Sigmoid colon (tissue), 7 donors: ENCODE data around the gene MST1. TPM values are rescaled to one million over a fixed set of nuclear protein-coding genes. Genes with fewer than 3 reads are reported as not detected.

Source experiments
- DNase-seq: peaks from one replicate; pipeline ENCODE4 v3.0.0-alpha.2; 2019
- H3K27ac ChIP-seq, 4 donors: fragments of 200-600 bp; sonication (generic); one replicate each; pipeline ENCODE4 v1.5.1; 2016 to 2019; ENCODE audit warnings: mild to moderate bottlenecking in 1 of 4
- H3K27me3 ChIP-seq, 3 donors: fragments of 200-600 bp; sonication (generic); one replicate each; pipeline ENCODE4 v1.5.1; 2019; ENCODE audit warnings: mild to moderate bottlenecking in 1 of 3
- H3K36me3 ChIP-seq, 4 donors: fragments of 200-600 bp; sonication (generic); one replicate each; pipeline ENCODE4 v1.5.1; 2016 to 2019
- H3K4me1 ChIP-seq, 4 donors: fragments of 200-600 bp; sonication (generic); one replicate each; pipeline ENCODE4 v1.5.1; 2017 to 2019
- H3K4me3 ChIP-seq, 4 donors: fragments of 200-600 bp; sonication (generic); one replicate each; pipeline ENCODE4 v1.5.1; 2017 to 2019; ENCODE audit warnings: mild to moderate bottlenecking in 2 of 4, moderate library complexity in 1 of 4
- H3K9me3 ChIP-seq, 4 donors: fragments of 200-600 bp in 3 of 4; sonication (generic) in 3 of 4; one replicate each; pipeline versions ENCODE4 v1.5.1 to v1.6.1; 2013 to 2019
- EP300 ChIP-seq, 4 donors: sonication (generic); formaldehyde crosslinking; IDR thresholded peaks; one replicate each; pipeline ENCODE4 v1.6.1; 2017; ENCODE audit warnings: antibody characterized with exemption in 4 of 4
- POLR2A ChIP-seq, 2 donors: fragments of 450-650 bp; IDR thresholded peaks; one replicate each; pipeline ENCODE4 v1.6.1; 2016; ENCODE audit warnings: antibody characterized with exemption in 2 of 2, mild to moderate bottlenecking in 2 of 2, moderate library complexity in 2 of 2
- POLR2AphosphoS5 ChIP-seq, 4 donors: sonication (generic); formaldehyde crosslinking; IDR thresholded peaks; one replicate each; pipeline ENCODE4 v1.6.1; 2017; ENCODE audit warnings: antibody characterized with exemption in 4 of 4
- WGBS, 2 donors: extraction: QIAGEN DNeasy Blood & Tissue Kit; methylation state at CpG; one replicate each; pipeline ENCODE4 v1.1.7; 2013; 5-methylcytosine and 5-hydroxymethylcytosine counted together
- intact Hi-C: fragments of 100-400 bp; cut with DNase I; formaldehyde crosslinking; loops from one replicate; pipeline ENCODE4 v1.15.1; 2023
- polyA plus RNA-seq, 3 donors: library from polyadenylated mRNA; stranded (reverse); fragments of 200-250 nt; gene quantifications; one replicate each; pipeline ENCODE4 v1.2.3, GENCODE V29; 2013
- total RNA-seq, 4 donors: library from RNA; depleted of rRNA; stranded (reverse); fragments of >200 nt; gene quantifications; one replicate each; pipeline ENCODE4 v1.1.0, GENCODE V29; 2016
- TF ChIP-seq, protein P1 (sequence below), 4 experiments: fragments of 450-650 bp in 3 of 4; fragments of 200-600 bp in 1 of 4; IDR thresholded peaks; one replicate each; pipeline ENCODE4 v1.5.1; 2016 to 2019; ENCODE audit warnings: antibody characterized with exemption in 4 of 4, mild to moderate bottlenecking in 3 of 4, moderate library complexity in 2 of 4
- donor health status: healthy with polysubstance abuse.
- donor health status: Bipolar disorder and iron deficiency.
- donor health status: healthy.

MST1 gene
- total and polyA plus RNA-seq, 7 donors: 3.0 to 18.1 (median 7.7) TPM; not detected in 1

DNA sequence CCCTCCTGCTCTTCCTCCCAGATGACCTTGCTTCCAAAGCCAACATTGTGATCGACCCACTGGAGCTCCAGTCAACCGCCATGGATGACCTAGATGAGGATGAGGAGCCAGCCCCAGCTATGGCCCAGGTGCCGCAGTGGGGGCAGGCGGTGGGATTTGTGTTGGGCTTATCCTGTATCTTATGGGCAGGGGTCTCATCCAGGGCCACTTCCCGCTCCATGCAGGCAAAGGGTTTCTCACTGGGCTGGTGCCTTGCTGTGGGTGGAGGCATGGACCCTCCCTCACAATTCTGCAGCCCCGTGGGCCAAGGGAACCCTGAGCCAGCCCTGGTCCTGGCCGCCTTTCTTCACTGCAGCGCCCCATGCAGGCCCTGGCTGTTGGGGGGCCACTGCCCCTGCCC lies 15.4 kb upstream of the MST1 start:
- H3K27ac ChIP-seq: no peak overlapping the region
- H3K27me3 ChIP-seq: no peaks in the 10 kb centered on the region
- no peak overlapping the region for H3K4me3 ChIP-seq
- TF ChIP-seq EP300 (IDR thresholded peaks at IDR 0.05): no peak
- no peak for TF ChIP-seq POLR2A (IDR thresholded peaks at IDR 0.05)
- TF ChIP-seq, protein P1, sequence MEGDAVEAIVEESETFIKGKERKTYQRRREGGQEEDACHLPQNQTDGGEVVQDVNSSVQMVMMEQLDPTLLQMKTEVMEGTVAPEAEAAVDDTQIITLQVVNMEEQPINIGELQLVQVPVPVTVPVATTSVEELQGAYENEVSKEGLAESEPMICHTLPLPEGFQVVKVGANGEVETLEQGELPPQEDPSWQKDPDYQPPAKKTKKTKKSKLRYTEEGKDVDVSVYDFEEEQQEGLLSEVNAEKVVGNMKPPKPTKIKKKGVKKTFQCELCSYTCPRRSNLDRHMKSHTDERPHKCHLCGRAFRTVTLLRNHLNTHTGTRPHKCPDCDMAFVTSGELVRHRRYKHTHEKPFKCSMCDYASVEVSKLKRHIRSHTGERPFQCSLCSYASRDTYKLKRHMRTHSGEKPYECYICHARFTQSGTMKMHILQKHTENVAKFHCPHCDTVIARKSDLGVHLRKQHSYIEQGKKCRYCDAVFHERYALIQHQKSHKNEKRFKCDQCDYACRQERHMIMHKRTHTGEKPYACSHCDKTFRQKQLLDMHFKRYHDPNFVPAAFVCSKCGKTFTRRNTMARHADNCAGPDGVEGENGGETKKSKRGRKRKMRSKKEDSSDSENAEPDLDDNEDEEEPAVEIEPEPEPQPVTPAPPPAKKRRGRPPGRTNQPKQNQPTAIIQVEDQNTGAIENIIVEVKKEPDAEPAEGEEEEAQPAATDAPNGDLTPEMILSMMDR (IDR thresholded peaks at IDR 0.05): no peak
- TF ChIP-seq POLR2AphosphoS5 (IDR thresholded peaks at IDR 0.05): no peak
- peaks cover 0 to 71% (median 29%) of the 10 kb centered on the region in 4 donors for H3K36me3 ChIP-seq
- DNase-seq: no peak
- WGBS, 2 donors: 96 to 97% methylated on average over 8 of the region's 8 CpGs
- H3K4me1 ChIP-seq: peaks cover 0 to 2% (median 0%) of the 10 kb centered on the region in 4 donors
- intact Hi-C loops: loop anchor here (5.0 kb wide), 1 partner anchor 198 kb away; the partner anchor contains the start of gene MST1R
- no peaks in the 10 kb centered on the region for H3K9me3 ChIP-seq

DNA sequence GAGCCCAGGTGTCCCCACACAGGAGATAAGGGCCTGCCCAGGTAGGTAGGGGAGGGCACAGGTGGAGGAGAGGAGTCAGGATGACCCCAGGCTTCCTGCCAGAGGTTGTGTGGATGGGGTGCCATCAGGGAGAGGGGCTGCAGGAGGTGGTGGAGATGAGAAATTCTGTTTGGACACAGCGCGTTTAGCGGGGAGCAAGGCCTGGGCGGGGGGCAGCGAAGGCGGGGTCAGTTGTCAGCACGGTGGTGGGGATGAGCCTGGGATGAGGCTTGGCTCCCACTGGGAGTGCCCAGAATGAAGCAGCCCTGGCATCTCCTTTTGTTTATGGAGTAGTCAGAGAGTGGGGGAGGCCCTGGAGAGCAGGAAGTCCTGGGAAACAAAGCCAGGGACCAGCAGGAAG lies 14.7 kb upstream of the MST1 start:
- Histone ChIP-seq H3K4me1 (peaks cover 0 to 2% (median 0%) of the 10 kb centered on the region in 4 donors), H3K4me3 (no peak overlapping the region), H3K27me3 (no peaks in the 10 kb centered on the region), H3K27ac (no peak overlapping the region), H3K36me3 (peaks cover 0 to 77% (median 30%) of the 10 kb centered on the region in 4 donors), H3K9me3 (no peaks in the 10 kb centered on the region)
- DNase-seq: no peak
- TF ChIP-seq EP300 (IDR thresholded peaks at IDR 0.05) (no peak), POLR2A (IDR thresholded peaks at IDR 0.05) (no peak), POLR2AphosphoS5 (IDR thresholded peaks at IDR 0.05) (no peak)
- TF ChIP-seq, protein P1 (IDR thresholded peaks at IDR 0.05): no peak
- 93 to 96% methylated on average over 7 of the region's 7 CpGs for WGBS, 2 donors
- intact Hi-C loops: loop anchor here (5.0 kb wide), 1 partner anchor 198 kb away; the partner anchor contains the start of gene MST1R

DNA sequence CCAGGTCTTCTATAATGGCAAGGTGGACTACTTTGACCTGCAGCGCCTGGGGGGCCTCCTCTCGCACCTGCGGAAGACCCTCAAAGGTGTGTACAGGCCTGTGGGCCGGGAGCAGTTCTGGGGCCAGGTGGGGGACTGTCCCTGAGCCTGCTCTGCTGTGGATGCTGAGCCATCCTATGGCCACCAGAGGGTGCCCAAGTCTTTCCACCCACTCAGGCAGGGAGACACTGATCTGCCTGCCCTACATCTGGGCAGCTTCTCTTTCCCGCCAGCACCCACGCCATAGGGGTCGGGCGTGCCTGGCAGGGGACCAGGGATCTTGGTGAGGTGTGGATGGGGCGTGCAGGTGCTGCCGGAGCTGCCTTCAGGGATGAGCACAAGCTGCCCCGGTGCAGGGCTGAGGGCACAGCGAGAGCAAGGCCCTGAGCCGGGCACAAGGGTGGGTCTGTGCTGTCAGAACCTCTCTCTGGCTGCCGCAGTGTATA lies 14.2 kb upstream of the MST1 start:
- TF ChIP-seq, protein P1 (IDR thresholded peaks at IDR 0.05): peak; percentile 30 to 76 (median 72)
- TF ChIP-seq POLR2A (IDR thresholded peaks at IDR 0.05): no peak
- DNase-seq: peak; percentile 80
- H3K36me3 ChIP-seq: peaks cover 0 to 81% (median 30%) of the 10 kb centered on the region in 4 donors
- H3K4me1 ChIP-seq: peaks cover 0 to 2% (median 0%) of the 10 kb centered on the region in 4 donors
- intact Hi-C loops: loop anchor here (5.0 kb wide), 1 partner anchor 199 kb away; the partner anchor contains the start of gene MST1R
- H3K27me3 ChIP-seq: no peaks in the 10 kb centered on the region
- H3K9me3 ChIP-seq: no peaks in the 10 kb centered on the region
- 47 to 59% methylated on average over 14 of the region's 14 CpGs for WGBS, 2 donors
- H3K4me3 ChIP-seq: no peak overlapping the region
- H3K27ac ChIP-seq: no peak overlapping the region

DNA sequence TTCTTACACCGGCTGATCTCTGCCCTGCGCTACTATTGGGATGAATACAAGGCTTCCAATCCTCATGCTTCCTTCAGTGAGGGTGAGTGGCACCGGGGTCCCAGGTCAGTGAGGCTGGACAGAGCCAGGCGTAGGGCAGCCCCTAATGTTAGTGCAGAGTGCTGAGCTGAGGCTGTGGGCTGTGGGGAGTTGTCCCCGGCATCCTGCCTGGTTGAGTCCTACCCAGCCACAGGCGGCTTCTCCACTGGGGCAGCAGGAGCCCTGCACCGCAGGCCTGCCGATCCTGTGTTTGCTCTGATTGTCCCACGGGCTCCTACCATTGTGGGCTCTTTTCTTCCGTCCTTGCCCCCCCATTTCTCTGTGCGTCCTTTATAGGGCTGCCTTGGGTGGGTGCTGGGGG lies 13.4 kb upstream of the MST1 start:
- intact Hi-C loops: loop anchor here (5.0 kb wide), 1 partner anchor 200 kb away; the partner anchor contains the start of gene MST1R
- Histone ChIP-seq H3K4me1 (peaks cover 0 to 2% (median 0%) of the 10 kb centered on the region in 4 donors), H3K9me3 (no peaks in the 10 kb centered on the region), H3K27me3 (no peaks in the 10 kb centered on the region), H3K4me3 (no peak overlapping the region), H3K27ac (no peak overlapping the region), H3K36me3 (peaks cover 0 to 87% (median 34%) of the 10 kb centered on the region in 4 donors)
- 95% methylated on average over 11 of the region's 11 CpGs for WGBS, 2 donors
- TF ChIP-seq, protein P1 (IDR thresholded peaks at IDR 0.05): no peak
- no peak for TF ChIP-seq POLR2A (IDR thresholded peaks at IDR 0.05)
- DNase-seq: no peak
